ENCODE measurements around the gene AMPD3.

AMPD3 gene

GRCh38 chr11:10460611-10461275, 5.7 kb downstream of the AMPD3 start:
- Histone ChIP-seq H4K8ac (ENCODE audit: low read depth, low read length) (no peak overlapping the region), H3K4ac (ENCODE audit: low read depth, low read length) (no peak overlapping the region), H4K5ac (ENCODE audit: low read length) (no peak overlapping the region), H3K4me3 (ENCODE audit: low read length) (no peak overlapping the region), H3K56ac (ENCODE audit: low read length) (no peak overlapping the region), H2AK5ac (ENCODE audit: low read length) (no peak overlapping the region), H3K23ac (ENCODE audit: low read length) (no peak overlapping the region), H3K4me1 (ENCODE audit: control insufficient read depth, low read depth, low read length) (peaks cover 4% of the 10 kb centered on the region), H3K79me2 (ENCODE audit: control insufficient read depth, insufficient read depth, low read length) (no peaks in the 10 kb centered on the region), H2BK120ac (ENCODE audit: low read depth, low read length) (no peak overlapping the region), H3K36me3 (ENCODE audit: control insufficient read depth, insufficient read depth, low read length) (no peaks in the 10 kb centered on the region), H2BK15ac (replicated peaks; ENCODE audit: low read depth) (no peak overlapping the region), H3K27ac (ENCODE audit: low read depth, low read length) (no peak overlapping the region), H3K4me2 (ENCODE audit: low read length) (no peak overlapping the region), H3K18ac (ENCODE audit: low read length) (no peak overlapping the region), H3K9ac (ENCODE audit: low read length) (no peak overlapping the region), H3K27me3 (ENCODE audit: insufficient read depth, low read length, poor library complexity) (no peaks in the 10 kb centered on the region), H3K79me1 (ENCODE audit: low read length) (no peaks in the 10 kb centered on the region), H2BK5ac (ENCODE audit: low read length) (no peak overlapping the region)
- WGBS (ENCODE audit: extremely low coverage, insufficient coverage, low lambda C conversion rate) = no CpG with 5 or more reads among the region's 5 CpGs
- DNase-seq = no peak

GRCh38 chr11:10461276-10461790, 6.3 kb downstream of the AMPD3 start:
- Histone ChIP-seq H3K27me3 (ENCODE audit: insufficient read depth, low read length, poor library complexity) (no peaks in the 10 kb centered on the region), H3K4me1 (ENCODE audit: control insufficient read depth, low read depth, low read length) (peaks cover 3% of the 10 kb centered on the region), H2BK15ac (replicated peaks; ENCODE audit: low read depth) (no peak overlapping the region), H2BK5ac (ENCODE audit: low read length) (no peak overlapping the region), H3K56ac (ENCODE audit: low read length) (no peak overlapping the region), H4K5ac (ENCODE audit: low read length) (no peak overlapping the region), H3K79me2 (ENCODE audit: control insufficient read depth, insufficient read depth, low read length) (no peaks in the 10 kb centered on the region), H4K8ac (ENCODE audit: low read depth, low read length) (no peak overlapping the region), H3K4me2 (ENCODE audit: low read length) (no peak overlapping the region), H2BK120ac (ENCODE audit: low read depth, low read length) (no peak overlapping the region), H3K18ac (ENCODE audit: low read length) (no peak overlapping the region), H3K27ac (ENCODE audit: low read depth, low read length) (no peak overlapping the region), H2AK5ac (ENCODE audit: low read length) (no peak overlapping the region), H3K4ac (ENCODE audit: low read depth, low read length) (no peak overlapping the region), H3K36me3 (ENCODE audit: control insufficient read depth, insufficient read depth, low read length) (no peaks in the 10 kb centered on the region), H3K23ac (ENCODE audit: low read length) (no peak overlapping the region), H3K79me1 (ENCODE audit: low read length) (no peaks in the 10 kb centered on the region), H3K4me3 (ENCODE audit: low read length) (no peak overlapping the region), H3K9ac (ENCODE audit: low read length) (no peak overlapping the region)
- no CpG with 5 or more reads among the region's 9 CpGs for WGBS (ENCODE audit: extremely low coverage, insufficient coverage, low lambda C conversion rate)
- DNase-seq = no peak

GRCh38 chr11:10462746-10463300, 7.8 kb downstream of the AMPD3 start:
- WGBS (ENCODE audit: extremely low coverage, insufficient coverage, low lambda C conversion rate) = no CpG with 5 or more reads among the region's 5 CpGs
- no peak overlapping the region for H3K9ac ChIP-seq (ENCODE audit: low read length)

GRCh38 chr11:10473371-10473770, 18.3 kb downstream of the AMPD3 start:
- DNase-seq = peak; percentile 59
- no peak overlapping the region for H2BK5ac ChIP-seq (ENCODE audit: low read length)
- H3K4me1 ChIP-seq (ENCODE audit: control insufficient read depth, low read depth, low read length) = peaks cover 2% of the 10 kb centered on the region
- no peak overlapping the region for H4K8ac ChIP-seq (ENCODE audit: low read depth, low read length)
- H2BK15ac ChIP-seq (replicated peaks; ENCODE audit: low read depth) = no peak overlapping the region
- WGBS (ENCODE audit: extremely low coverage, insufficient coverage, low lambda C conversion rate) = no CpG with 5 or more reads among the region's 4 CpGs
- no peak overlapping the region for H3K9ac ChIP-seq (ENCODE audit: low read length)
- no peaks in the 10 kb centered on the region for H3K36me3 ChIP-seq (ENCODE audit: control insufficient read depth, insufficient read depth, low read length)
- H3K18ac ChIP-seq (ENCODE audit: low read length) = no peak overlapping the region
- H3K23ac ChIP-seq (ENCODE audit: low read length) = no peak overlapping the region
- H3K79me1 ChIP-seq (ENCODE audit: low read length) = no peaks in the 10 kb centered on the region
- no peak overlapping the region for H3K4me2 ChIP-seq (ENCODE audit: low read length)
- H3K56ac ChIP-seq (ENCODE audit: low read length) = no peak overlapping the region
- H3K27me3 ChIP-seq (ENCODE audit: insufficient read depth, low read length, poor library complexity) = no peaks in the 10 kb centered on the region
- H3K4ac ChIP-seq (ENCODE audit: low read depth, low read length) = no peak overlapping the region
- no peaks in the 10 kb centered on the region for H3K79me2 ChIP-seq (ENCODE audit: control insufficient read depth, insufficient read depth, low read length)
- no peak overlapping the region for H2BK120ac ChIP-seq (ENCODE audit: low read depth, low read length)
- no peak overlapping the region for H3K4me3 ChIP-seq (ENCODE audit: low read length)
- H4K5ac ChIP-seq (ENCODE audit: low read length) = no peak overlapping the region
- H2AK5ac ChIP-seq (ENCODE audit: low read length) = no peak overlapping the region
- no peak overlapping the region for H3K27ac ChIP-seq (ENCODE audit: low read depth, low read length)

More at GRCh38 chr11:10462746-10463300, 7.8 kb downstream of the AMPD3 start:
- Histone ChIP-seq H3K18ac (ENCODE audit: low read length) (no peak overlapping the region), H3K79me2 (ENCODE audit: control insufficient read depth, insufficient read depth, low read length) (no peaks in the 10 kb centered on the region), H3K56ac (ENCODE audit: low read length) (no peak overlapping the region), H4K8ac (ENCODE audit: low read depth, low read length) (no peak overlapping the region), H2AK5ac (ENCODE audit: low read length) (no peak overlapping the region), H3K4me3 (ENCODE audit: low read length) (no peak overlapping the region), H2BK15ac (replicated peaks; ENCODE audit: low read depth) (no peak overlapping the region), H3K4ac (ENCODE audit: low read depth, low read length) (no peak overlapping the region), H3K36me3 (ENCODE audit: control insufficient read depth, insufficient read depth, low read length) (no peaks in the 10 kb centered on the region), H3K79me1 (ENCODE audit: low read length) (no peaks in the 10 kb centered on the region), H3K27ac (ENCODE audit: low read depth, low read length) (no peak overlapping the region), H4K5ac (ENCODE audit: low read length) (no peak overlapping the region), H3K4me1 (ENCODE audit: control insufficient read depth, low read depth, low read length) (no peaks in the 10 kb centered on the region), H3K4me2 (ENCODE audit: low read length) (no peak overlapping the region), H2BK120ac (ENCODE audit: low read depth, low read length) (no peak overlapping the region), H3K23ac (ENCODE audit: low read length) (no peak overlapping the region), H2BK5ac (ENCODE audit: low read length) (no peak overlapping the region), H3K27me3 (ENCODE audit: insufficient read depth, low read length, poor library complexity) (no peaks in the 10 kb centered on the region)
- peak; percentile 27 for DNase-seq

- Histone ChIP-seq H4K5ac (ENCODE audit: low read length) (no peak overlapping the region), H3K79me1 (ENCODE audit: low read length) (no peaks in the 10 kb centered on the region), H3K27me3 (ENCODE audit: insufficient read depth, low read length, poor library complexity) (no peaks in the 10 kb centered on the region), H3K27ac (ENCODE audit: low read depth, low read length) (no peak overlapping the region), H2AK5ac (ENCODE audit: low read length) (no peak overlapping the region), H2BK15ac (replicated peaks; ENCODE audit: low read depth) (no peak overlapping the region), H3K4ac (ENCODE audit: low read depth, low read length) (no peak overlapping the region), H3K4me3 (ENCODE audit: low read length) (no peak overlapping the region), H3K4me2 (ENCODE audit: low read length) (no peak overlapping the region), H3K9ac (ENCODE audit: low read length) (no peak overlapping the region), H3K4me1 (ENCODE audit: control insufficient read depth, low read depth, low read length) (peaks cover 2% of the 10 kb centered on the region), H3K23ac (ENCODE audit: low read length) (no peak overlapping the region), H3K36me3 (ENCODE audit: control insufficient read depth, insufficient read depth, low read length) (no peaks in the 10 kb centered on the region), H2BK5ac (ENCODE audit: low read length) (no peak overlapping the region), H3K56ac (ENCODE audit: low read length) (no peak overlapping the region), H3K18ac (ENCODE audit: low read length) (no peak overlapping the region), H3K79me2 (ENCODE audit: control insufficient read depth, insufficient read depth, low read length) (no peaks in the 10 kb centered on the region), H4K8ac (ENCODE audit: low read depth, low read length) (no peak overlapping the region), H2BK120ac (ENCODE audit: low read depth, low read length) (no peak overlapping the region)
- no peak for DNase-seq
- WGBS (ENCODE audit: extremely low coverage, insufficient coverage, low lambda C conversion rate) = no CpG with 5 or more reads among the region's 2 CpGs
Observed at GRCh38 chr11:10474551-10474950, 19.5 kb downstream of the AMPD3 start.
